ENCODE data around the gene RFX6.

Gene RFX6

GRCh38 chr6:116966675-116967576 is 89.9 kb downstream of the RFX6 start:
- peak in 1 of 2 donors; percentile 7 for DNase-seq (ENCODE audit: low read depth in 2 of 2)
- no peak overlapping the region for H3K4me3 ChIP-seq (replicated peaks in 1 of 2; ENCODE audit: low read depth in 2 of 2, low read length in 2 of 2)
- TF ChIP-seq, protein P1, sequence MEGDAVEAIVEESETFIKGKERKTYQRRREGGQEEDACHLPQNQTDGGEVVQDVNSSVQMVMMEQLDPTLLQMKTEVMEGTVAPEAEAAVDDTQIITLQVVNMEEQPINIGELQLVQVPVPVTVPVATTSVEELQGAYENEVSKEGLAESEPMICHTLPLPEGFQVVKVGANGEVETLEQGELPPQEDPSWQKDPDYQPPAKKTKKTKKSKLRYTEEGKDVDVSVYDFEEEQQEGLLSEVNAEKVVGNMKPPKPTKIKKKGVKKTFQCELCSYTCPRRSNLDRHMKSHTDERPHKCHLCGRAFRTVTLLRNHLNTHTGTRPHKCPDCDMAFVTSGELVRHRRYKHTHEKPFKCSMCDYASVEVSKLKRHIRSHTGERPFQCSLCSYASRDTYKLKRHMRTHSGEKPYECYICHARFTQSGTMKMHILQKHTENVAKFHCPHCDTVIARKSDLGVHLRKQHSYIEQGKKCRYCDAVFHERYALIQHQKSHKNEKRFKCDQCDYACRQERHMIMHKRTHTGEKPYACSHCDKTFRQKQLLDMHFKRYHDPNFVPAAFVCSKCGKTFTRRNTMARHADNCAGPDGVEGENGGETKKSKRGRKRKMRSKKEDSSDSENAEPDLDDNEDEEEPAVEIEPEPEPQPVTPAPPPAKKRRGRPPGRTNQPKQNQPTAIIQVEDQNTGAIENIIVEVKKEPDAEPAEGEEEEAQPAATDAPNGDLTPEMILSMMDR (IDR thresholded peaks at IDR 0.05; ENCODE audit: low read depth, low read length): no peak

GRCh38 chr6:116969211-116969863 is 92.3 kb downstream of the RFX6 start:
- DNase-seq (ENCODE audit: low read depth in 2 of 2): peak; percentile 60 to 73
- TF ChIP-seq, protein P1 (IDR thresholded peaks at IDR 0.05; ENCODE audit: low read depth, low read length): peak; percentile 63
- H3K4me3 ChIP-seq (replicated peaks in 1 of 2; ENCODE audit: low read depth in 2 of 2, low read length in 2 of 2): no peak overlapping the region

DNA sequence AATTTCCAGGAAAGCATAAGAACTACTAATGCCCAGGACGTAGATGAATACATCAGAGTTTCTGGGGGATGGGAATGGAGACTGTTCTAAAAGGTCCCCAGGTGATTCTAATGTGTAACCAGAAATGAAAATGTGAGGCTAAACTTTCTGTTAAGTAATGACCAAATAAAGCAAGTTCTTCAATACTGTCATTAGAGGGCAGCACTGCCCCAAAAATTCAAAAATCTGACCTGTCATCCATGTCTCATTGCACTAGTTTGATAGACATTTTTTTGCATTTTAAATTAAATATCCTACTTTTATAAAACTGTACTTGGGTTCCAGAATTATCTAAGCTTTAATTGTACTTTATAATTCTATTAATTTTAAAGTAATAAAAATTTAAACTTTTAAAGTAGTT is 94.9 kb downstream of the RFX6 start:
- no peak overlapping the region for H3K4me3 ChIP-seq (replicated peaks in 1 of 2; ENCODE audit: low read depth in 2 of 2, low read length in 2 of 2)
- DNase-seq (ENCODE audit: low read depth in 2 of 2): peak; percentile 44 to 66
- TF ChIP-seq, protein P1 (IDR thresholded peaks at IDR 0.05; ENCODE audit: low read depth, low read length): peak; percentile 54

DNA sequence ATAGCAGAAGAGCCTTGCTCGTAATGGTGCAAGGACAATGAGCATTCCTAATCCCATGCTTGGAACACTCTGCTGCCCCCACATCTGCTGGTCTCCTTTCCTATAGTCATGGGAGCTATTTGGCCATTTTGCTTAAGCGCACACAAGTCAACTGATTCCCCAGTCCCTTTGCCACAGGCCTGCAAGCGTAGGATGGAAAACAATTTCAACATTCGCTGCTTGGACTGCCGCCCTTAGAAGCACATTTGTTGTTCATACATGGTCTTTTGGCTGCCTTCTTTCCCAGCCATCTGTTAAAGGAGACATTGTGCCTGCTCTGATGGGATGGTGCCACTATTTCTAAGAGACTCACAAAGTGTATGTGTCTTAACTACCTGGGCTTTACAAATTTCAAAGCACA is 96.9 kb downstream of the RFX6 start:
- no peak for DNase-seq (ENCODE audit: low read depth in 2 of 2)
- H3K4me3 ChIP-seq (replicated peaks in 1 of 2; ENCODE audit: low read depth in 2 of 2, low read length in 2 of 2): no peak overlapping the region

GRCh38 chr6:116974526-116975316 is 97.7 kb downstream of the RFX6 start:
- no peak for DNase-seq (ENCODE audit: low read depth in 2 of 2)
- TF ChIP-seq, protein P1 (IDR thresholded peaks at IDR 0.05; ENCODE audit: low read depth, low read length): no peak
- H3K4me3 ChIP-seq (replicated peaks in 1 of 2; ENCODE audit: low read depth in 2 of 2, low read length in 2 of 2): no peak overlapping the region

More for the DNA sequence above, 96.9 kb downstream of the RFX6 start:
- TF ChIP-seq, protein P1 (IDR thresholded peaks at IDR 0.05; ENCODE audit: low read depth, low read length): no peak

DNA sequence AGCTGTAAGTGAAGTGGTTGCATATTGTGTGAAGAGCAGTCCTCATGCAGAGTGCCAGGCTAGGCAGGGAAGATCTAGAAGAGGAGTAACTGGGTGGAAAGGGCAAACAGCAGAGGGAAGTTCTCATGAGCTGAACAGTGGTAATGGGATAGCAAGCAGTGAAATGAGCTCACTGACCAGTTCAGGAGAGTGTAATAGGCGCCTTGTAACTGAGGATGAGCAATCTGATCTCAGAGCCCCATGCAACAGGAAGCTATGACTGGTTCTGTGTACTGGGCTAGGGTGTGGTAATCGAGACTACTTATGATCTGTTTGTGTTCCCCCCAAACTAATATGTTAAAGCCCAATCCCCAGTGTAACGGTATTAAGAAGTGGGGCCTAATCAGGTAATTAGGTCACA is 98.6 kb downstream of the RFX6 start:
- no peak overlapping the region for H3K4me3 ChIP-seq (replicated peaks in 1 of 2; ENCODE audit: low read depth in 2 of 2, low read length in 2 of 2)
- peak in 1 of 2 donors; percentile 49 for DNase-seq (ENCODE audit: low read depth in 2 of 2)
- TF ChIP-seq, protein P1 (IDR thresholded peaks at IDR 0.05; ENCODE audit: low read depth, low read length): no peak
